Stimulated activated CD8-positive, alpha-beta memory T cell treated with anti-CD3 and anti-CD28 coated beads, Interleukin-7, amount 100 ng/mL, for 48 hours (primary cell): ENCODE data around the gene MACO1.
"Not testable (repeated sequence)": the region's sequence is repeated elsewhere in the genome, so short reads cannot be mapped to it uniquely, and the experiment has no call there.

Experiments
- DNase-seq, 2 donors: peaks; one replicate each; pipeline ENCODE4 v3.0.0-alpha.2; 2020; ENCODE audit warnings: low read depth in 1 of 2; ENCODE audit errors: extremely low read depth in 1 of 2

Gene MACO1

GRCh38 chr1:25485536-25486411 lies 55.1 kb downstream of the MACO1 start:
- no peak for DNase-seq

GRCh38 chr1:25486602-25487001 lies 55.9 kb downstream of the MACO1 start:
- DNase-seq = no peak

GRCh38 chr1:25487628-25488027 lies 56.9 kb downstream of the MACO1 start:
- DNase-seq = no peak

- DNase-seq = no peak
Observed at GRCh38 chr1:25492323-25492722, 61.6 kb downstream of the MACO1 start.

GRCh38 chr1:25494952-25495351 lies 64.3 kb downstream of the MACO1 start:
- DNase-seq = no peak

GRCh38 chr1:25500694-25501093 lies 70.0 kb downstream of the MACO1 start:
- DNase-seq = no peak

- DNase-seq = no peak
Observed at GRCh38 chr1:25501235-25502058, 70.8 kb downstream of the MACO1 start.

GRCh38 chr1:25502957-25503356 lies 72.3 kb downstream of the MACO1 start:
- no peak for DNase-seq

GRCh38 chr1:25503551-25504426 lies 73.1 kb downstream of the MACO1 start:
- DNase-seq = peak; percentile 23 to 33

- no peak for DNase-seq
Observed at GRCh38 chr1:25504706-25505595, 74.3 kb downstream of the MACO1 start.

GRCh38 chr1:25505656-25506385 lies 75.1 kb downstream of the MACO1 start:
- DNase-seq = no peak

GRCh38 chr1:25506566-25507463 lies 76.1 kb downstream of the MACO1 start:
- DNase-seq = not testable (repeated sequence)

- no peak for DNase-seq
Observed at GRCh38 chr1:25513666-25514065, 83.0 kb downstream of the MACO1 start.

- no peak for DNase-seq
Observed at GRCh38 chr1:25515033-25515432, 84.3 kb downstream of the MACO1 start.

- no peak for DNase-seq
Observed at GRCh38 chr1:25516686-25517085, 86.0 kb downstream of the MACO1 start.

- DNase-seq = no peak
Observed at GRCh38 chr1:25517476-25518394, 87.0 kb downstream of the MACO1 start.

GRCh38 chr1:25519624-25520023 lies 88.9 kb downstream of the MACO1 start:
- DNase-seq = no peak
